HG03196 (cell line): ENCODE results near the gene TSPAN10.

ENCODE experiments used
- ATAC-seq: cut with Tn5 transposase; IDR thresholded peaks from one replicate; pipeline ENCODE4 v1.9.1; 2021; ENCODE audit not compliant: unreplicated experiment

TSPAN10 gene

GRCh38 chr17:81686614-81687013 is 49.6 kb downstream of the TSPAN10 start:
- ATAC-seq: no peak

GRCh38 chr17:81687770-81688541 is 51.0 kb downstream of the TSPAN10 start:
- ATAC-seq: no peak

GRCh38 chr17:81688616-81689015 is 51.6 kb downstream of the TSPAN10 start:
- ATAC-seq: no peak

- ATAC-seq: no peak
Observed at GRCh38 chr17:81690066-81690465, 53.1 kb downstream of the TSPAN10 start.

- ATAC-seq: no peak
Observed at GRCh38 chr17:81690549-81690948, 53.6 kb downstream of the TSPAN10 start.

GRCh38 chr17:81691196-81691595 is 54.2 kb downstream of the TSPAN10 start:
- no peak for ATAC-seq

- no peak for ATAC-seq
Observed at GRCh38 chr17:81691608-81692007, 54.6 kb downstream of the TSPAN10 start.

- no peak for ATAC-seq
Observed at GRCh38 chr17:81693509-81694210, 56.7 kb downstream of the TSPAN10 start.

- ATAC-seq: no peak
Observed at GRCh38 chr17:81694810-81695209, 57.8 kb downstream of the TSPAN10 start.

GRCh38 chr17:81695211-81695610 is 58.2 kb downstream of the TSPAN10 start:
- ATAC-seq: no peak

GRCh38 chr17:81695801-81696200 is 58.8 kb downstream of the TSPAN10 start:
- ATAC-seq: no peak

GRCh38 chr17:81696218-81696941 is 59.4 kb downstream of the TSPAN10 start:
- ATAC-seq: no peak

GRCh38 chr17:81697261-81698044 is 60.5 kb downstream of the TSPAN10 start:
- no peak for ATAC-seq
